IPS-NIHi7 (cell line): ENCODE data around the gene LGALS3.

Experiments
- DNase-seq: peaks from one replicate; pipeline ENCODE4 v3.0.0; 2012; ENCODE audit warnings: mixed read lengths; ENCODE audit errors: extremely low spot score

The LGALS3 gene

GRCh38 chr14:55114720-55115119 is 14.3 kb upstream of the LGALS3 start:
- DNase-seq, result no peak

DNA sequence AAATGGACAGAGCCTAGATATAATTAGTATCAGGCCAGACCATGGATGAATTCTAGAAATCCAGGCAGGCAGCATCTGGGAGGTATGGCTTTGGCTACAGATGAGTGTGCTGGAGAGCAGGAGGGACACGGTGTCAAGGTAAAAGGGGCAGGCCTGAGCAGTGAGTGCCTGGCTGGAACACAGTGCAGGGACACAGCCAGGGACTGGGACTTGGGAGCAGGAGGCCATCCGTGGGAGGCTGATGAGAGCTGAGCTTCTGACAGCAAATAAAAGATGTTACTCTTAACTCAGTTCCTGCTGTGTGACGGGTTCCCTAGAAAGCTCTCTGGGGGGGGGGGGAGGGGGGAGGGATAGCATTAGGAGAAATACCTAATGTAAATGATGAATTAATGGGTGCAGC is 13.6 kb upstream of the LGALS3 start:
- DNase-seq, result no peak

GRCh38 chr14:55115861-55116245 is 13.2 kb upstream of the LGALS3 start:
- DNase-seq, result no peak

- no peak for DNase-seq
These were observed 12.6 kb upstream of the LGALS3 start for GRCh38 chr14:55116246-55117030.

- DNase-seq, result no peak
These were observed 11.1 kb upstream of the LGALS3 start for GRCh38 chr14:55117803-55118441.

- DNase-seq, result no peak
These were observed 10.3 kb upstream of the LGALS3 start for GRCh38 chr14:55118761-55119160.

DNA sequence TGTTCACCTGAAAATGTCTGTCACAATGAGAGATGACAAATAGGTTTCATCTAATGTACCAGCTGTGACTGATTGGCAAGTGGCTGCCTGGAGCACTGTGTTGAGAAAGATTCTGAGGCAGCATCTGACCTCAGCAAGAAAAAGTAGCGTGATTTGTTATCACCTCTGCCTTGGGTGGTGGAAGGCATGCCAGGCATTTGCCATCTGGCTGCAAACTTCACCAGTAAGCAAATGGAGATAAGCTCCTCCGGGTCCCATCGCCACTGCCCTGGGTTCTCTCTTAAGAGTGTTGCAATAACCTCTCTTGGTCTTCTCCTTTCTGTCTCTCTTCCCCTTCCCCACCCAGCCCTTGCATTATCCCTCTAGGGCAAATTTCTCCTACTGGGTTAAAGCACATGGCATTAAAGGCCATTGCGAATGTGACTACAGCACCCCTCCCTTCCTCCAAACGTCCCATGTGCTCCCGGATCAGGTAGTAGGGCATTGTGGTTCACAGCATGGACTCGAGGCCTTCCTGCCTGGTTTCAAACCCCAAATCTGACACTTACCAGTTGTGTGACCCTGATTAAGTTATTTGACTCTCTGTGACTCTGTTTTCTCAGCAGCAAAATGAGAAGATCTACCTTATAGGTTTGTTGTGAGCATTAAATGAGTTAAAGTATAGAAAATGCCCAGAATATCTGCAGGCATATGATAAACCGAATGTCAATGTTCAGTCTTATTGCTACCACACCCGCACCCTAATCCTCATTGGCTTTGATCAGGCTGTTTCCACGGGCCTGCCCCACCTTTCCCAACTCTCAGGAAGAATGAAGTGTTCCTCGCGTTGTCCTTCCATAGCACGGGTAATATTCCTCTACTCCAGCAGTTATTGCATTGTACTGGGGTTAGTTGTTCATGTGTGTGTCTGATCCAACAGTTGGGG is 8.2 kb upstream of the LGALS3 start:
- DNase-seq, result peak; percentile 24

- no peak for DNase-seq
These were observed 7.2 kb upstream of the LGALS3 start for GRCh38 chr14:55121628-55122439.

GRCh38 chr14:55122440-55122986 is 6.5 kb upstream of the LGALS3 start:
- DNase-seq, result no peak

DNA sequence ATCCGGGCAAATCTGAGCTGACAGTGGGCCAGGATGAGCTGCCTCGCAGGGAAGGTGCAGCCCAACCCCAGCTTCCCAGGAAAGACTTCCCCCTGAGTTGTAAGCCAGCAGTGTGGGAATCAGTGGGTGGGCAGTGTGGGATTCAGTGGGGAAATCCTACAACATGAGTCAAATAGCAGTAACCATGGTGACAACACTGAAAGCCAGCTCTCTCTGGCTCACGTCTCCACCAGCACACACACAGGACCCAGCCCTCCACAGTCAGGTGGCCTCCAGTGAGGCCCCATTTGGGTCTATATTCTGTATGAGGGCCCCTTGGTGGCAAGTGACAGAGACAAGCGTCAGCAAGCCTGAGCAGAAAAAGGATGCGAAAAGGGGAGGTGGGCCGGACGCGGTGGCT is 6.0 kb upstream of the LGALS3 start:
- no peak for DNase-seq

- no peak for DNase-seq
These were observed 5.0 kb upstream of the LGALS3 start for GRCh38 chr14:55123852-55124639.

DNA sequence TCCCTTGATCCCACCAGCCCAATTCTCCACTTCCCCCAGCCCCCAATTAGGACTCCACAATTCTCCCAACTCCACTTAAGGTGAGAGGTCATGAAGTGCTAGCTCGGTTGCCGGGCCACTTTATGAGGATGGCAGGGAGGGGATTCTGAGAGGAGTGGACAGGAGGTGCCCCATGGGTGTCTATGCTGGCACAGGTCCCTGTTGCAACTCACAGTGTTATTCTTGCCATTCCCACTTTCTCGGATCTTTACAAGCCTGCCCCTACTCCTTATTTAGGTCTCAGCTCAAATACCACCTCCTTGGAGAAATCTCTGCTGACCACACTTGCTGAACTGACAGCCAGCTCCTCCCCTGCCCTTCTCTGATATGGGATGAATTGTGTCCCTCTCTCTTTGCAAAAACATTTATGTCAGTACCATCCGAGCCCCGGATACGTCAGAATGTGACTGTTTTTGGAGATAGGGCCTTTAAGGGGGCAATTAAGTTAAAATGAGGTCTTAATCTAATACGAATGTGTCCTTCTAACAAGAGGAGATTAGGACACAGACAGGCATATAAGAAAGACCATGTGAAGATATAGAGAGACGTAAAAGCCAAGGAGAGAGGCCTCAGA is 4.2 kb upstream of the LGALS3 start:
- DNase-seq, result no peak

- DNase-seq, result no peak
These were observed 3.6 kb upstream of the LGALS3 start for GRCh38 chr14:55125403-55125802.

DNA sequence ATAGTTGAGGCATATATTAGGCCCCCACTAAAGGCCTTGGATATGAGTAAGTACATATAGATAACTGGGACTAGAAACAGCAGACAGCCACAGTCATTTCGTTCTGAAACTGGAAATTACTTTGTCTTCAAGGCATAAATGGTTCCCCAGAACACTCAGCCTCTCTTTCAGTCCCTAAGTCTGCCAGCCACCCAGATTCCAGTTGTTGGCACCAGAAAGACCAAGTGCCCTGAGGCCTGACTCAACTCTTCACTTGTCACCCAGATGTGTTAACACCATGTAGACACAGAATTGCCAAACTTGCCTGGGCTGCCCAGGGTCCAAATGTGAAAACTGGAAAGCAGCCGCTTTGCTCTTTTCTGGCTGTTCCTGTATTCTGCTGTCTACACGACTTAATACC is 3.0 kb upstream of the LGALS3 start:
- no peak for DNase-seq

GRCh38 chr14:55126932-55127459 is 2.1 kb upstream of the LGALS3 start:
- DNase-seq, result no peak

DNA sequence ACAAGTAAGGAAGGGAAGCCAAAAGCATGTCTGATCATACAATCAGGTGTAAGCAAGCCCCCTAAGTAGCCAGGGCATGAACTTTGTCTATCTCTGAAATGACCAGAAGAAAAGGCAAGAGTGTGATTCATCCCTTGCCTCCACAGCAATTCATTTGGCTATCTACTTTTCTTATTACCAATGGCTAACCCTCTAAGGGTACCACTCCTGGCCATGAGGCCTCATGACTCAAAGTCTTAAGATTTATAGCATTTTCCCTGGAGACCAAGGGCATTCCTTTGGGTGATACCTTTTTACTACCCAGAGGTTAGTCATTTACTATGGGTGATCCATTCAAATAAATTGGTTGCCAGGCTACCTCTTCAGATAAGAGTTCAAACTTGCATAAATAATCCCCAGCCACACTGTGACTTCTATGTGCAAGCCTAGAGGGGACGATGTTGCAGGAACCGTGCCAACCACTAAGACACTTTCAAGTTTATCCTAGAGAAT is 1.5 kb upstream of the LGALS3 start:
- no peak for DNase-seq

- DNase-seq, result no peak
These were observed 516 bp upstream of the LGALS3 start for GRCh38 chr14:55128386-55129085.

- peak; percentile 51 for DNase-seq
These were observed 560 bp downstream of the LGALS3 start for GRCh38 chr14:55129428-55130195.
